Panc1 (cell line): ENCODE results near the gene NUMB.

ENCODE experiments used
- POLR2AphosphoS5 ChIP-seq: IDR thresholded peaks from 2 replicates; pipeline ENCODE4 v1.6.1; 2012; ENCODE audit warnings: mild to moderate bottlenecking, low read depth, low read length, moderate library complexity
- TF ChIP-seq, protein P1 (sequence below): fragments of 450-650 bp; IDR thresholded peaks from 2 replicates; pipeline ENCODE4 v1.5.1; 2017; ENCODE audit warnings: mild to moderate bottlenecking

DNA sequence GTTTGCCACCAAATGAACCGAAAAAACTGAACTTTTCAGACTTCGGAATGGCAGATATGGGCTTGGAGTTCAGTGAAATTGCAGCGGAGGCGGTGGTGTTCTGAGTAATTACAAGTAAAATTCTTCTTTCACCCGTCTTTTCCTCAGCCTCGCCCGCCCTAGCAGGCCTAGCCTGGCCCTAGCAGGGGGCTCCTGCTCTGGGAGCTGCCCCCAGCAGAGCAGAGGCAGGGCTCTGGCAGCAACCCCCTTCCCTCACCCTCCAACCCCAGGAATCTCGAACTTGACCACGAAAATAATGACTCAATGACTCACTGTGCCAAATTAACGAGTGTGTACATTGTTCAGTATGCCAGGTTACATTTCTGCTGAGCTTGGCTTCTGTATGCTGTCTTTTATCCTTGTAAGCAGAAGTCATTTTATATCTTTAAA, 219.9 kb downstream of the NUMB start:
- TF ChIP-seq POLR2AphosphoS5: no peak
- TF ChIP-seq, protein P1, sequence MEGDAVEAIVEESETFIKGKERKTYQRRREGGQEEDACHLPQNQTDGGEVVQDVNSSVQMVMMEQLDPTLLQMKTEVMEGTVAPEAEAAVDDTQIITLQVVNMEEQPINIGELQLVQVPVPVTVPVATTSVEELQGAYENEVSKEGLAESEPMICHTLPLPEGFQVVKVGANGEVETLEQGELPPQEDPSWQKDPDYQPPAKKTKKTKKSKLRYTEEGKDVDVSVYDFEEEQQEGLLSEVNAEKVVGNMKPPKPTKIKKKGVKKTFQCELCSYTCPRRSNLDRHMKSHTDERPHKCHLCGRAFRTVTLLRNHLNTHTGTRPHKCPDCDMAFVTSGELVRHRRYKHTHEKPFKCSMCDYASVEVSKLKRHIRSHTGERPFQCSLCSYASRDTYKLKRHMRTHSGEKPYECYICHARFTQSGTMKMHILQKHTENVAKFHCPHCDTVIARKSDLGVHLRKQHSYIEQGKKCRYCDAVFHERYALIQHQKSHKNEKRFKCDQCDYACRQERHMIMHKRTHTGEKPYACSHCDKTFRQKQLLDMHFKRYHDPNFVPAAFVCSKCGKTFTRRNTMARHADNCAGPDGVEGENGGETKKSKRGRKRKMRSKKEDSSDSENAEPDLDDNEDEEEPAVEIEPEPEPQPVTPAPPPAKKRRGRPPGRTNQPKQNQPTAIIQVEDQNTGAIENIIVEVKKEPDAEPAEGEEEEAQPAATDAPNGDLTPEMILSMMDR: no peak
